SK-N-SH (cell line): ENCODE measurements around the gene LRRC25. TPM values are rescaled to one million over a fixed set of nuclear protein-coding genes. Genes with fewer than 3 reads are reported as not detected.
A peak's percentile ranks its signal among the peaks of the same experiment; 100 is the strongest.

Experiments used
- CTCF ChIA-PET: fragments of 300-600, 350-600 bp; formaldehyde crosslinking; extraction: SDS; loops from one replicate; lab custom pipeline; 2021; lab: Yijun Ruan, JAX
- POLR2A ChIA-PET: fragments of 350-600 bp; sonication (Branson Sonifier 250); formaldehyde crosslinking; extraction: SDS; loops from one replicate; lab custom pipeline; 2020; ENCODE audit warnings: antibody characterized with exemption, inconsistent platforms; lab: Yijun Ruan, JAX
- DNase-seq: peaks from one replicate; pipeline ENCODE4 v3.0.0; 2012
- H2AFZ ChIP-seq: fragments of 200-600 bp; sonication (generic); 2 replicates; pipeline ENCODE4 v1.8.1; 2016; ENCODE audit warnings: antibody characterized with exemption, mild to moderate bottlenecking, low read depth
- H3F3A ChIP-seq: fragments of 200-600 bp; sonication (generic); replicated peaks from 2 replicates; pipeline ENCODE3; 2016; ENCODE audit warnings: antibody characterized with exemption, mild to moderate bottlenecking; ENCODE audit not compliant: insufficient read depth
- H3K27ac ChIP-seq, 2 experiments: fragments of 200-500 bp in 1 of 2; fragments of 200-600 bp in 1 of 2; sonication (Bioruptor generic) in 1 of 2; sonication (generic), shearing (Covaris generic) in 1 of 2; 2 replicates each; pipeline versions ENCODE4 v1.5.1 to v1.6.1; 2014 to 2016; ENCODE audit warnings: low read depth in 2 of 2, inconsistent platforms in 1 of 2, low read length in 1 of 2, mild to moderate bottlenecking in 1 of 2, mixed read lengths in 1 of 2
- H3K27me3 ChIP-seq: fragments of 200-600 bp; sonication (generic), shearing (Covaris generic); 2 replicates; pipeline ENCODE4 v1.6.1; 2016; ENCODE audit warnings: mixed run types; ENCODE audit not compliant: insufficient read depth
- H3K36me3 ChIP-seq, 2 experiments: fragments of 200-500 bp in 1 of 2; fragments of 200-600 bp in 1 of 2; sonication (Bioruptor generic) in 1 of 2; sonication (generic) in 1 of 2; replicated peaks in 1 of 2; 2 replicates each; pipeline versions ENCODE3 to v1.5.1; 2014 to 2016; ENCODE audit warnings: low read length in 1 of 2, mild to moderate bottlenecking in 1 of 2; ENCODE audit not compliant: insufficient read depth in 2 of 2, control insufficient read depth in 1 of 2
- H3K4me1 ChIP-seq, 2 experiments: fragments of 200-500 bp in 1 of 2; fragments of 200-600 bp in 1 of 2; sonication (Bioruptor generic) in 1 of 2; sonication (generic), shearing (Covaris generic) in 1 of 2; 2 replicates each; pipeline versions ENCODE4 v1.5.1 to v1.6.1; 2014 to 2016; ENCODE audit warnings: low read depth in 1 of 2, low read length in 1 of 2, mixed run types in 1 of 2; ENCODE audit not compliant: insufficient read depth in 2 of 2, control insufficient read depth in 1 of 2
- H3K4me2 ChIP-seq: fragments of 200-600 bp; sonication (generic), shearing (Covaris generic); 2 replicates; pipeline ENCODE4 v1.6.1; 2017; ENCODE audit warnings: mixed run types
- H3K4me3 ChIP-seq, 2 experiments: fragments of 200-500 bp in 1 of 2; fragments of 200-600 bp in 1 of 2; sonication (Bioruptor generic) in 1 of 2; sonication (generic), shearing (Covaris generic) in 1 of 2; 2 replicates each; pipeline versions ENCODE4 v1.5.1 to v1.8.1; 2014 to 2016; ENCODE audit warnings: low read depth in 2 of 2, inconsistent platforms in 1 of 2, low read length in 1 of 2, mild to moderate bottlenecking in 1 of 2, mixed read lengths in 1 of 2, moderate library complexity in 1 of 2
- H3K79me2 ChIP-seq: fragments of 200-600 bp; sonication (generic); 2 replicates; pipeline ENCODE4 v1.8.1; 2017; ENCODE audit warnings: mild to moderate bottlenecking; ENCODE audit not compliant: insufficient read depth
- H3K9ac ChIP-seq: fragments of 200-600 bp; sonication (generic); 2 replicates; pipeline ENCODE4 v1.6.1; 2017; ENCODE audit warnings: mixed run types
- H3K9me2 ChIP-seq: fragments of 200-600 bp; sonication (generic); 2 replicates; pipeline ENCODE4 v1.6.1; 2017; ENCODE audit warnings: mixed run types
- H3K9me3 ChIP-seq: fragments of 200-600 bp; sonication (generic); 2 replicates; pipeline ENCODE4 v1.6.1; 2017; ENCODE audit warnings: mixed run types, mild to moderate bottlenecking, moderate library complexity
- H4K20me1 ChIP-seq: fragments of 200-600 bp; sonication (generic); 2 replicates; pipeline ENCODE4 v1.6.1; 2017; ENCODE audit warnings: mild to moderate bottlenecking, mixed run types; ENCODE audit not compliant: insufficient read depth
- CHD2 ChIP-seq: fragments of 150-350 bp; IDR thresholded peaks from 2 replicates; pipeline ENCODE4 v1.6.1; 2018; ENCODE audit warnings: low read length; ENCODE audit not compliant: partially characterized antibody
- EZH2phosphoT487 ChIP-seq: fragments of 200-600 bp; sonication (generic); IDR thresholded peaks from 2 replicates; pipeline ENCODE4 v1.6.1; 2017; ENCODE audit warnings: low read depth, mixed run types, mild to moderate bottlenecking, antibody characterized with exemption, moderate library complexity, borderline replicate concordance
- FOXJ3 ChIP-seq: sonication (generic); formaldehyde crosslinking; IDR thresholded peaks from 2 replicates; pipeline ENCODE4 v1.5.1; 2020; ENCODE audit warnings: mild to moderate bottlenecking, missing genetic modification reagents
- FOXM1 ChIP-seq: IDR thresholded peaks from 2 replicates; pipeline ENCODE4 v1.4.0; 2012; ENCODE audit warnings: low read depth, mild to moderate bottlenecking
- GABPA ChIP-seq: IDR thresholded peaks from 2 replicates; pipeline ENCODE4 v1.4.0; 2012; ENCODE audit warnings: low read depth, mild to moderate bottlenecking
- JUND ChIP-seq: IDR thresholded peaks from 2 replicates; pipeline ENCODE4 v1.4.0; 2012
- MEF2A ChIP-seq: IDR thresholded peaks from 2 replicates; pipeline ENCODE4 v1.4.0; 2012; ENCODE audit warnings: low read depth, borderline replicate concordance
- RXRA ChIP-seq: IDR thresholded peaks from 2 replicates; pipeline ENCODE4 v1.4.0; 2012; ENCODE audit warnings: low read depth, mild to moderate bottlenecking, borderline replicate concordance
- SMC3 ChIP-seq: IDR thresholded peaks from 2 replicates; pipeline ENCODE4 v1.6.1; 2012; ENCODE audit warnings: low read depth, low read length, improper control_type of control experiment
- TAF1 ChIP-seq: IDR thresholded peaks from 2 replicates; pipeline ENCODE4 v1.6.1; 2012; ENCODE audit warnings: low read depth, mild to moderate bottlenecking, low read length, moderate library complexity, borderline replicate concordance
- TEAD4 ChIP-seq: IDR thresholded peaks from 2 replicates; pipeline ENCODE4 v1.4.0; 2012; ENCODE audit warnings: mild to moderate bottlenecking, borderline replicate concordance; ENCODE audit not compliant: insufficient read depth
- WGBS: methylation state at CpG from one replicate; pipeline ENCODE4 v1.1.6; 2017; ENCODE audit warnings: low lambda C conversion rate; 5-methylcytosine and 5-hydroxymethylcytosine counted together
- polyA plus RNA-seq, 3 experiments: library from polyadenylated mRNA; depleted of rRNA; stranded (reverse); fragments of >200 nt; gene quantifications; 2 replicates each; pipeline ENCODE4 v1.2.3, GENCODE V29; 2012
- TF ChIP-seq, protein P1 (sequence below): fragments of 200-600 bp; sonication (generic); IDR thresholded peaks from 2 replicates; pipeline ENCODE4 v1.6.1; 2017; ENCODE audit warnings: antibody characterized with exemption, mild to moderate bottlenecking, moderate library complexity
- TF ChIP-seq, protein P2 (sequence below): IDR thresholded peaks from 2 replicates; pipeline ENCODE4 v1.4.0; 2012; ENCODE audit warnings: low read depth, borderline replicate concordance
- TF ChIP-seq, protein P3 (sequence below): fragments of 150-350 bp; IDR thresholded peaks from 2 replicates; pipeline ENCODE4 v1.6.1; 2016; ENCODE audit warnings: mild to moderate bottlenecking, low read depth, low read length

LRRC25 gene
- polyA plus RNA-seq, 1 of the 3 experiments (the other 2 are of a cell fraction) = not detected

DNA sequence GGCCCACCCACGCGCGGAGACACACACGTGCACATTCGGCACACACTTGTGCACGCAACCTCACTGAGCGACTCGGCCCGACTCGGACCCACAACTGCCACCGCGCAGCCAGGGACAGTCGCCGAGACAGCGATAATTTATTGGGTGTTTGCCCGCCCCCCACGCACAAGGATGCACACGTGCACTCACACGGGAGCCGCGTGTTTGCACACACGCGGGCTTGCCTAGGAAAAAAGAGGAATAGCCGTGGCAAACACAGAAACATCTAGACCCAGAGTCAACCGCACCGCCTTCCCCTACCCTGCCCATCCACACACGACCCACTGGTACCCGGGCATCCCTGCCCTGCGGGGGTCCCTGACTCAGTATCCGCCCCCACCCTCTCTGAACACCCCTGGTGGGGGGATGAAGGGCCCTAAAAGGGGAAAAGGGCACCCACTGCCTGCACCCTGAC lies 20.6 kb upstream of the LRRC25 start:
- H3K27ac ChIP-seq = peak overlapping the region; percentile 89 to 93; a peak in 3 of 4 replicates
- no peaks in the 10 kb centered on the region for H3K9me3 ChIP-seq
- H4K20me1 ChIP-seq = peaks cover 24% of the 10 kb centered on the region; the same call in 1 of the 2 replicates
- H3K9me2 ChIP-seq = no peaks in the 10 kb centered on the region
- peaks cover 44 to 53% of the 10 kb centered on the region in 2 experiments; a peak in 3 of 4 replicates for H3K4me1 ChIP-seq
- ChIA-PET POLR2A (interaction anchor here (0.9 to 2.2 kb wide), 4 partner anchors 11 to 171 kb away, joined by 3 to 13 read pairs (median 4); no protein-coding TSS in a partner anchor), CTCF (interaction anchor here (0.8 to 12.1 kb wide), 10 partner anchors 9 to 138 kb away, joined by 3 to 217 read pairs (median 5); partner anchors contain the start of genes GDF15, JUND and LSM4)
- peaks cover 0 to 3% of the 10 kb centered on the region in 2 experiments for H3K36me3 ChIP-seq
- H3F3A ChIP-seq = peaks cover 22% of the 10 kb centered on the region
- DNase-seq = no peak
- WGBS = 66% methylated on average over 24 of the region's 30 CpGs
- no peak for TF ChIP-seq MEF2A
- TF ChIP-seq, protein P1, sequence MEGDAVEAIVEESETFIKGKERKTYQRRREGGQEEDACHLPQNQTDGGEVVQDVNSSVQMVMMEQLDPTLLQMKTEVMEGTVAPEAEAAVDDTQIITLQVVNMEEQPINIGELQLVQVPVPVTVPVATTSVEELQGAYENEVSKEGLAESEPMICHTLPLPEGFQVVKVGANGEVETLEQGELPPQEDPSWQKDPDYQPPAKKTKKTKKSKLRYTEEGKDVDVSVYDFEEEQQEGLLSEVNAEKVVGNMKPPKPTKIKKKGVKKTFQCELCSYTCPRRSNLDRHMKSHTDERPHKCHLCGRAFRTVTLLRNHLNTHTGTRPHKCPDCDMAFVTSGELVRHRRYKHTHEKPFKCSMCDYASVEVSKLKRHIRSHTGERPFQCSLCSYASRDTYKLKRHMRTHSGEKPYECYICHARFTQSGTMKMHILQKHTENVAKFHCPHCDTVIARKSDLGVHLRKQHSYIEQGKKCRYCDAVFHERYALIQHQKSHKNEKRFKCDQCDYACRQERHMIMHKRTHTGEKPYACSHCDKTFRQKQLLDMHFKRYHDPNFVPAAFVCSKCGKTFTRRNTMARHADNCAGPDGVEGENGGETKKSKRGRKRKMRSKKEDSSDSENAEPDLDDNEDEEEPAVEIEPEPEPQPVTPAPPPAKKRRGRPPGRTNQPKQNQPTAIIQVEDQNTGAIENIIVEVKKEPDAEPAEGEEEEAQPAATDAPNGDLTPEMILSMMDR = no peak
- TF ChIP-seq SMC3 = no peak
- TF ChIP-seq CHD2 = no peak
- TF ChIP-seq JUND = no peak
- TF ChIP-seq RXRA = no peak
- TF ChIP-seq FOXM1 = no peak
- TF ChIP-seq, protein P2, sequence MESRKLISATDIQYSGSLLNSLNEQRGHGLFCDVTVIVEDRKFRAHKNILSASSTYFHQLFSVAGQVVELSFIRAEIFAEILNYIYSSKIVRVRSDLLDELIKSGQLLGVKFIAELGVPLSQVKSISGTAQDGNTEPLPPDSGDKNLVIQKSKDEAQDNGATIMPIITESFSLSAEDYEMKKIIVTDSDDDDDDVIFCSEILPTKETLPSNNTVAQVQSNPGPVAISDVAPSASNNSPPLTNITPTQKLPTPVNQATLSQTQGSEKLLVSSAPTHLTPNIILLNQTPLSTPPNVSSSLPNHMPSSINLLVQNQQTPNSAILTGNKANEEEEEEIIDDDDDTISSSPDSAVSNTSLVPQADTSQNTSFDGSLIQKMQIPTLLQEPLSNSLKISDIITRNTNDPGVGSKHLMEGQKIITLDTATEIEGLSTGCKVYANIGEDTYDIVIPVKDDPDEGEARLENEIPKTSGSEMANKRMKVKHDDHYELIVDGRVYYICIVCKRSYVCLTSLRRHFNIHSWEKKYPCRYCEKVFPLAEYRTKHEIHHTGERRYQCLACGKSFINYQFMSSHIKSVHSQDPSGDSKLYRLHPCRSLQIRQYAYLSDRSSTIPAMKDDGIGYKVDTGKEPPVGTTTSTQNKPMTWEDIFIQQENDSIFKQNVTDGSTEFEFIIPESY = no peak
- TF ChIP-seq, protein P3, sequence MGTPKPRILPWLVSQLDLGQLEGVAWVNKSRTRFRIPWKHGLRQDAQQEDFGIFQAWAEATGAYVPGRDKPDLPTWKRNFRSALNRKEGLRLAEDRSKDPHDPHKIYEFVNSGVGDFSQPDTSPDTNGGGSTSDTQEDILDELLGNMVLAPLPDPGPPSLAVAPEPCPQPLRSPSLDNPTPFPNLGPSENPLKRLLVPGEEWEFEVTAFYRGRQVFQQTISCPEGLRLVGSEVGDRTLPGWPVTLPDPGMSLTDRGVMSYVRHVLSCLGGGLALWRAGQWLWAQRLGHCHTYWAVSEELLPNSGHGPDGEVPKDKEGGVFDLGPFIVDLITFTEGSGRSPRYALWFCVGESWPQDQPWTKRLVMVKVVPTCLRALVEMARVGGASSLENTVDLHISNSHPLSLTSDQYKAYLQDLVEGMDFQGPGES = no peak
- no peak for TF ChIP-seq FOXJ3 (CRISPR knock-in tag)
- no peak for TF ChIP-seq TAF1
- TF ChIP-seq GABPA = no peak
- TF ChIP-seq EZH2phosphoT487 = no peak
- TF ChIP-seq TEAD4 = no peak
- H3K79me2 ChIP-seq = peaks cover 39% of the 10 kb centered on the region
- H2AFZ ChIP-seq = peak overlapping the region; percentile 49; the same call in 1 of the 2 replicates
- H3K9ac ChIP-seq = no peak overlapping the region; the same call in 1 of the 2 replicates
- H3K4me3 ChIP-seq = peak overlapping the region in 1 of 2 experiments; percentile 21; a peak in 2 of 4 replicates
- no peaks in the 10 kb centered on the region for H3K27me3 ChIP-seq
- peak overlapping the region; percentile 84; the same call in 1 of the 2 replicates for H3K4me2 ChIP-seq
